ENCODE data around the gene VAC14. TPM values are rescaled to one million over a fixed set of nuclear protein-coding genes. Genes with fewer than 3 reads are reported as not detected.

VAC14 gene
- total RNA-seq, 4 donors from 2014 or later: 25.7 to 49.5 (median 40.4) TPM

- no peak for DNase-seq (ENCODE audit: low spot score in 2 of 2)
- Histone ChIP-seq H3K36me3 (peaks cover 0 to 16% (median 0%) of the 10 kb centered on the region in 3 donors), H3K9me3 (no peaks in the 10 kb centered on the region), H3K27me3 (no peaks in the 10 kb centered on the region), H3K4me3 (peak overlapping the region in 2 of 4 donors; percentile 58 to 66), H3K4me1 (peaks cover 0 to 83% (median 69%) of the 10 kb centered on the region in 4 donors), H3K27ac (peak overlapping the region; percentile 43 to 92 (median 79))
- TF ChIP-seq POLR2A (IDR thresholded peaks at IDR 0.05) (no peak), EP300 (IDR thresholded peaks at IDR 0.05) (no peak), CTCF (IDR thresholded peaks at IDR 0.05) (no peak)
- 74 to 81% methylated on average over 6 to 9 of the region's 13 CpGs for WGBS, 2 donors
Measured at GRCh38 chr16:70683146-70683944, 117.6 kb downstream of the VAC14 start.

GRCh38 chr16:70682239-70683145 lies 118.5 kb downstream of the VAC14 start:
- peaks cover 0 to 24% (median 5%) of the 10 kb centered on the region in 3 donors for H3K36me3 ChIP-seq
- peak overlapping the region in 1 of 4 donors; percentile 22 for H3K4me3 ChIP-seq
- WGBS, 2 donors: 40 to 42% methylated on average over 14 of the region's 14 CpGs
- no peak for DNase-seq (ENCODE audit: low spot score in 2 of 2)
- peak overlapping the region; percentile 43 to 92 (median 79) for H3K27ac ChIP-seq
- peaks cover 0 to 74% (median 61%) of the 10 kb centered on the region in 4 donors for H3K4me1 ChIP-seq
- H3K27me3 ChIP-seq: no peaks in the 10 kb centered on the region
- no peaks in the 10 kb centered on the region for H3K9me3 ChIP-seq
- no peak for TF ChIP-seq CTCF (IDR thresholded peaks at IDR 0.05)
- no peak for TF ChIP-seq EP300 (IDR thresholded peaks at IDR 0.05)
- TF ChIP-seq POLR2A (IDR thresholded peaks at IDR 0.05): no peak

GRCh38 chr16:70681382-70682238 lies 119.3 kb downstream of the VAC14 start:
- Histone ChIP-seq H3K27me3 (no peaks in the 10 kb centered on the region), H3K4me1 (peaks cover 0 to 70% (median 52%) of the 10 kb centered on the region in 4 donors), H3K36me3 (peaks cover 0 to 33% (median 5%) of the 10 kb centered on the region in 3 donors), H3K4me3 (peak overlapping the region in 1 of 4 donors; percentile 22), H3K27ac (peak overlapping the region; percentile 50 to 92 (median 79)), H3K9me3 (no peaks in the 10 kb centered on the region)
- no peak for TF ChIP-seq CTCF (IDR thresholded peaks at IDR 0.05)
- no peak for TF ChIP-seq POLR2A (IDR thresholded peaks at IDR 0.05)
- peak; percentile 13 to 79 for TF ChIP-seq EP300 (IDR thresholded peaks at IDR 0.05)
- WGBS, 2 donors: 25 to 30% methylated on average over 9 to 12 of the region's 13 CpGs
- DNase-seq (ENCODE audit: low spot score in 2 of 2): no peak

- Histone ChIP-seq H3K9me3 (no peaks in the 10 kb centered on the region), H3K36me3 (peaks cover 0 to 42% (median 5%) of the 10 kb centered on the region in 3 donors), H3K4me3 (peak overlapping the region in 1 of 4 donors; percentile 22), H3K27me3 (no peaks in the 10 kb centered on the region), H3K27ac (peak overlapping the region; percentile 50 to 92 (median 79)), H3K4me1 (peaks cover 0 to 65% (median 48%) of the 10 kb centered on the region in 4 donors)
- 30 to 48% methylated on average over 15 to 16 of the region's 18 CpGs for WGBS, 2 donors
- no peak for DNase-seq (ENCODE audit: low spot score in 2 of 2)
- TF ChIP-seq EP300 (IDR thresholded peaks at IDR 0.05): no peak
- TF ChIP-seq POLR2A (IDR thresholded peaks at IDR 0.05): no peak
- TF ChIP-seq CTCF (IDR thresholded peaks at IDR 0.05): no peak
Measured at GRCh38 chr16:70680495-70681381, 120.2 kb downstream of the VAC14 start.
